ENCODE measurements around the gene SORCS2. TPM values are rescaled to one million over a fixed set of nuclear protein-coding genes. Genes with fewer than 3 reads are reported as not detected.
A peak's percentile ranks its signal among the peaks of the same experiment; 100 is the strongest.

The SORCS2 gene
- total and polyA plus RNA-seq, 4 donors, result 2.2 to 7.7 (median 2.5) TPM

DNA sequence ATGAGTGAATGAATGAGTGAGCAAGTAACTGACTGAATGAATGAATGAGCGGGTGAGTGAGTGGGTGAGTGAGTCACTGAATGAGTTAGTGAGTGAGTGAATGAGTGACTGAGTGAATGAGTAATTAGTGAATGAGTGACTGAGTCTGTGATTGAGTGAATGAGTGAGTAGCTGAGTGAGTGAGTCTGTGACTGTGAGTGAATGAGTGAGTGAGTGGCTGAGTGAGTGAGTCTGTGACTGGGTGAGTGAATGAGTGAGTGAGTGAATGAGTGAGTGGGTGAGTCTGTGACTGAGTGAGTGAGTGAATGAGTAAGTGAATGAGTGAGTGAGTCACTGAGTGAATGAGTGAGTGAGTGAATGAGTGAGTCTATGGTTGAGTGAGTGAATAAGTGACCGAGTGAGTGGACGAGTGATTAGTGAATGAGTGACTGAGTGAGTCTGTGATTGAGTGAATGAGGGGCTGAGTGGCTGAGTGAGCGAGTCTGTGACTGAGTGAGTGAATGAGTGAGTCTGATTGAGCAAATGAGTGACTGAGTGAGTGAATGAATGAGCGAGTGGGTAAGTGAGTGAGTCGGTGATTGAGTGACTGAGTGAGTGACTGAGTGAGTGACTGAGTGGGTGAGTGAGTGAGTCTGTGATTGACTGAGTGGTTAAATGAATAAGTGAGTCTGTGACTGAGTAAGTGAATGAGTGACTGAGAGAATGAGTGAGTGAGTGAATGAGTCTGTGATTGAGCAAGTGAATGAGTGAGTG is 465.4 kb downstream of the SORCS2 start:
- no peak overlapping the region for H3K27ac ChIP-seq (ENCODE audit: low read depth in 1 of 2, low read length in 1 of 2)
- peaks cover 0 to 4% (median 0%) of the 10 kb centered on the region in 3 donors for H3K27me3 ChIP-seq (ENCODE audit: control insufficient read depth in 3 of 3, insufficient read depth in 3 of 3, low read length in 2 of 3)
- TF ChIP-seq, protein P1, sequence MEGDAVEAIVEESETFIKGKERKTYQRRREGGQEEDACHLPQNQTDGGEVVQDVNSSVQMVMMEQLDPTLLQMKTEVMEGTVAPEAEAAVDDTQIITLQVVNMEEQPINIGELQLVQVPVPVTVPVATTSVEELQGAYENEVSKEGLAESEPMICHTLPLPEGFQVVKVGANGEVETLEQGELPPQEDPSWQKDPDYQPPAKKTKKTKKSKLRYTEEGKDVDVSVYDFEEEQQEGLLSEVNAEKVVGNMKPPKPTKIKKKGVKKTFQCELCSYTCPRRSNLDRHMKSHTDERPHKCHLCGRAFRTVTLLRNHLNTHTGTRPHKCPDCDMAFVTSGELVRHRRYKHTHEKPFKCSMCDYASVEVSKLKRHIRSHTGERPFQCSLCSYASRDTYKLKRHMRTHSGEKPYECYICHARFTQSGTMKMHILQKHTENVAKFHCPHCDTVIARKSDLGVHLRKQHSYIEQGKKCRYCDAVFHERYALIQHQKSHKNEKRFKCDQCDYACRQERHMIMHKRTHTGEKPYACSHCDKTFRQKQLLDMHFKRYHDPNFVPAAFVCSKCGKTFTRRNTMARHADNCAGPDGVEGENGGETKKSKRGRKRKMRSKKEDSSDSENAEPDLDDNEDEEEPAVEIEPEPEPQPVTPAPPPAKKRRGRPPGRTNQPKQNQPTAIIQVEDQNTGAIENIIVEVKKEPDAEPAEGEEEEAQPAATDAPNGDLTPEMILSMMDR (IDR thresholded peaks at IDR 0.05; ENCODE audit: control extremely low read depth, extremely low read depth), result no peak
- H3K9ac ChIP-seq (ENCODE audit: insufficient read depth in 1 of 2, low read length in 2 of 2), result no peak overlapping the region
- H3K36me3 ChIP-seq (ENCODE audit: control insufficient read depth in 4 of 4, insufficient read depth in 4 of 4, low read length in 4 of 4), result no peaks in the 10 kb centered on the region
- DNase-seq (no peak), ATAC-seq (ENCODE audit: insufficient read depth, low FRiP score) (no peak)
- 96% methylated on average over 6 of the region's 6 CpGs for WGBS, 2 donors
- H3K4me1 ChIP-seq (ENCODE audit: control insufficient read depth in 5 of 5, insufficient read depth in 5 of 5, low read length in 5 of 5), result peaks cover 0 to 21% (median 3%) of the 10 kb centered on the region in 5 donors
- H3K9me3 ChIP-seq (ENCODE audit: control insufficient read depth in 4 of 4, insufficient read depth in 3 of 4, low read length in 3 of 4), result no peaks in the 10 kb centered on the region
- no peak overlapping the region for H3K4me3 ChIP-seq

DNA sequence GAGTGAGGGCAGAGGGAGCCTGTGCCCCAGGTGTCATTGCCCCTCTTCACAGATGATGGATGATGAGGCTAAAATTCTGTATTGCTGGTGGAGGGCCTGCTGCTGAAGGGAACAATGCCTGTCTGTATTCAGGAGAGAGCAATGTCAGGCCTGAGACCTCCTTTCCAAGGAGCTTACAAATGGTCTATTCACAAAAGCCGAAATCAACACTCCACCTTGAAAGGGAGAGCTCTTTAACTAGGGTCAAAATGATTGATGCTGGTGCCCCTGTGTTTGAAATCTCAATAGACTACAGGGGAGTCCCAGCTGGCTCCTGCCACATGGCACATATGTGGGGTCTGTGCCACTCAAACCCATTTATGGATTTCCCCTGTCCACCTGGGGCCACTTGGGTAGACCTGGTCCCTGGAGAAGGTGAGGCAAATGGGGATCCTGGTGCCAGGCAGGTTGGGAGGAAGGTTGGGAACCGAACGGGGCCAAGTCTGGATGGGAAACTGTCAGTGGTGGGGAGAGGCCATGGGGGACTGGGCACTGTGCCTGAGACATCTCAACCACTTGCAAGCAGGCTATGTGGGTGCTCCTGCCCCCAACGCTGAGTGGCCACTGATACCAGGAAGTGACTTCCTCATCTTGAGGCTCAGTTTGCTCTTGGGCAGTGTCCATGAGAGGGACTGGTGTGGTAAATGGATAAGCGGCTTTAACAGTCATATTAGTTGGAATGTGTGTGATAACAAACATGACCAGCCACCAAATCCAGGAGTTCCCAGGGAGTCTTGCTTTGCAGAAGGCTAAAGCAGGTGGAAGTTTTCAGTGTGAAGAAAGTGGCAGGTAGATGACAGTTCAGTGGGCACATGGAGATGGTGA is 466.2 kb downstream of the SORCS2 start:
- no peak overlapping the region for H3K9ac ChIP-seq (ENCODE audit: insufficient read depth in 1 of 2, low read length in 2 of 2)
- TF ChIP-seq, protein P1 (IDR thresholded peaks at IDR 0.05; ENCODE audit: control extremely low read depth, extremely low read depth), result no peak
- WGBS, 2 donors, result 79 to 90% methylated on average over 5 of the region's 5 CpGs
- H3K4me3 ChIP-seq, result no peak overlapping the region
- DNase-seq (peak in 2 of 3 donors; percentile 32 to 48), ATAC-seq (ENCODE audit: insufficient read depth, low FRiP score) (no peak)
- peaks cover 0 to 19% (median 3%) of the 10 kb centered on the region in 5 donors for H3K4me1 ChIP-seq (ENCODE audit: control insufficient read depth in 5 of 5, insufficient read depth in 5 of 5, low read length in 5 of 5)
- H3K36me3 ChIP-seq (ENCODE audit: control insufficient read depth in 4 of 4, insufficient read depth in 4 of 4, low read length in 4 of 4), result no peaks in the 10 kb centered on the region
- peaks cover 0 to 4% (median 0%) of the 10 kb centered on the region in 3 donors for H3K27me3 ChIP-seq (ENCODE audit: control insufficient read depth in 3 of 3, insufficient read depth in 3 of 3, low read length in 2 of 3)
- no peaks in the 10 kb centered on the region for H3K9me3 ChIP-seq (ENCODE audit: control insufficient read depth in 4 of 4, insufficient read depth in 3 of 4, low read length in 3 of 4)
- no peak overlapping the region for H3K27ac ChIP-seq (ENCODE audit: low read depth in 1 of 2, low read length in 1 of 2)

DNA sequence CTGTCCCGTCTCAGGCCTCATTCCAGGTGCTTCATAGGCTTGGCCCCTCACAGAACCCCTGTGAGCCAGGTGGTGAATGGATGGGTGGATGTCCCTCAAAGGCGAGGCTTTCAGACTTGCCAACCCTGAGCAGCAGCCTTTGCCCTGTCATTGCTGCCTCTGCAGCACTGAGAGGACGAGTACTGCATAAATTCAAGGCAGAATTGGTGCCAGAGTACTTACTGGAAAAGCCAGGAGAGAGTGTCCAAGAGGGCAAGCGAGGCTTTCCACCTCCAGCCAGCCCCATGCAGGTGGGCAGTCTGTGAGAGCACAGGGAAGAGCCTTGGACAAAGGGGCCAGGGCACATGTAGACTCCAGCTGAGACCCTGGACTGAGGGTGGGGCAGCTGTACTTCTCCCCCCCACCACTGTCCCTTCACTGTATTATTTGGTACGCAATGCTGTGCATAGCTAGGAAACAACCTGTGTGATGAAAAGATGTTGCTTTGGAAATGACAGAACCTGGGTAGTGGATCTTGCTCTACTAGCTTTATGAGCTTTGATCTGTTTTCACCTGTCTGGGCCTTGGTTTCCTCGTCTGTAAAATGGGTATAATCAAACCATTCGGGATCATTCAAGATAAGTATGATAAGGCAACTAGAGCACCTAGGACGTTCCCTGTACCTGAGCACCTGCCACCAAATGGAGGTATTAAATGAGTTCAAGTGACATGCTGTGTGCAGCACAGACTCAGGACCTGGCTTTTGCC is 467.3 kb downstream of the SORCS2 start:
- DNase-seq, result no peak
- TF ChIP-seq, protein P1 (IDR thresholded peaks at IDR 0.05; ENCODE audit: control extremely low read depth, extremely low read depth), result no peak

More for the DNA sequence above, 467.3 kb downstream of the SORCS2 start:
- H3K9me3 ChIP-seq (ENCODE audit: control insufficient read depth in 4 of 4, insufficient read depth in 3 of 4, low read length in 3 of 4), result no peaks in the 10 kb centered on the region
- H3K4me1 ChIP-seq (ENCODE audit: control insufficient read depth in 5 of 5, insufficient read depth in 5 of 5, low read length in 5 of 5), result peaks cover 0 to 19% (median 3%) of the 10 kb centered on the region in 5 donors
- H3K4me3 ChIP-seq, result no peak overlapping the region
- H3K9ac ChIP-seq (ENCODE audit: insufficient read depth in 1 of 2, low read length in 2 of 2), result no peak overlapping the region
- ATAC-seq (ENCODE audit: insufficient read depth, low FRiP score), result no peak
- H3K27me3 ChIP-seq (ENCODE audit: control insufficient read depth in 3 of 3, insufficient read depth in 3 of 3, low read length in 2 of 3), result peaks cover 0 to 4% (median 0%) of the 10 kb centered on the region in 3 donors
- no peaks in the 10 kb centered on the region for H3K36me3 ChIP-seq (ENCODE audit: control insufficient read depth in 4 of 4, insufficient read depth in 4 of 4, low read length in 4 of 4)
- no peak overlapping the region for H3K27ac ChIP-seq (ENCODE audit: low read depth in 1 of 2, low read length in 1 of 2)
- WGBS, 2 donors, result 89 to 93% methylated on average over 8 of the region's 8 CpGs
